ENCODE measurements around the gene CDCA3.

The CDCA3 gene

GRCh38 chr12:6863033-6863432 lies 11.9 kb upstream of the CDCA3 start:
- no peak overlapping the region for H2AFZ ChIP-seq (ENCODE audit: low read length)
- H3K4me3 ChIP-seq (ENCODE audit: low read length in 2 of 2): no peak overlapping the region
- H2BK12ac ChIP-seq (ENCODE audit: low read length): no peak overlapping the region
- no peak overlapping the region for H2BK15ac ChIP-seq (ENCODE audit: low read length)
- H3K4me2 ChIP-seq (ENCODE audit: insufficient read depth, low read length, poor library complexity, severe bottlenecking): no peak overlapping the region
- no peak overlapping the region for H2BK5ac ChIP-seq (ENCODE audit: low read length)
- H4K8ac ChIP-seq (ENCODE audit: low read depth, low read length): no peak overlapping the region
- H3K27ac ChIP-seq (replicated peaks; ENCODE audit: low read length): no peak overlapping the region
- H3K36me3 ChIP-seq (replicated peaks in 1 of 2; ENCODE audit: control insufficient read depth in 2 of 2, insufficient read depth in 2 of 2, low read length in 2 of 2): peaks cover 51 to 82% of the 10 kb centered on the region in 2 donors
- DNase-seq (ENCODE audit: low spot score): no peak
- H3K4me1 ChIP-seq (ENCODE audit: control insufficient read depth in 2 of 2, insufficient read depth in 1 of 2, low read depth in 1 of 2, low read length in 2 of 2): peaks cover 5 to 12% of the 10 kb centered on the region in 2 donors
- H3K79me1 ChIP-seq (ENCODE audit: low read depth, low read length): no peaks in the 10 kb centered on the region
- no peak overlapping the region for H2BK120ac ChIP-seq (ENCODE audit: low read depth, low read length)
- no peaks in the 10 kb centered on the region for H3K27me3 ChIP-seq (ENCODE audit: control insufficient read depth in 3 of 3, insufficient read depth in 3 of 3, low read depth in 1 of 3, low read length in 3 of 3)
- peak overlapping the region; percentile 16 for H3K23ac ChIP-seq (ENCODE audit: low read depth, low read length, poor library complexity)
- H4K91ac ChIP-seq (ENCODE audit: low read depth, low read length, poor library complexity): no peak overlapping the region
- peaks cover 0 to 2% of the 10 kb centered on the region in 2 donors for H3K9me3 ChIP-seq (replicated peaks in 1 of 2; ENCODE audit: control insufficient read depth in 2 of 2, insufficient read depth in 1 of 2, low read depth in 1 of 2, low read length in 2 of 2)
- WGBS, 2 donors (ENCODE audit: extremely low coverage in 2 of 2, insufficient read length in 2 of 2, insufficient replicate concordance in 1 of 2): no CpG with 5 or more reads among the region's 11 CpGs
- H3K18ac ChIP-seq (ENCODE audit: low read length): no peak overlapping the region
- no peak overlapping the region for H2AK5ac ChIP-seq (ENCODE audit: low read depth, low read length)
- H3K9ac ChIP-seq (ENCODE audit: low read depth, low read length, poor library complexity): no peak overlapping the region
- H3K14ac ChIP-seq (ENCODE audit: low read length): no peak overlapping the region
- H3K4ac ChIP-seq (ENCODE audit: low read length): no peak overlapping the region

- Histone ChIP-seq H3K23ac (ENCODE audit: low read depth, low read length, poor library complexity) (no peak overlapping the region), H3K4ac (ENCODE audit: low read length) (no peak overlapping the region), H3K4me2 (ENCODE audit: insufficient read depth, low read length, poor library complexity, severe bottlenecking) (no peak overlapping the region), H2BK120ac (ENCODE audit: low read depth, low read length) (no peak overlapping the region), H4K8ac (ENCODE audit: low read depth, low read length) (no peak overlapping the region), H3K27ac (replicated peaks; ENCODE audit: low read length) (no peak overlapping the region), H2BK5ac (ENCODE audit: low read length) (no peak overlapping the region), H2AFZ (ENCODE audit: low read length) (no peak overlapping the region), H2BK15ac (ENCODE audit: low read length) (no peak overlapping the region), H3K14ac (ENCODE audit: low read length) (no peak overlapping the region), H4K91ac (ENCODE audit: low read depth, low read length, poor library complexity) (no peak overlapping the region), H3K79me1 (ENCODE audit: low read depth, low read length) (no peaks in the 10 kb centered on the region), H2BK12ac (ENCODE audit: low read length) (no peak overlapping the region), H3K36me3 (replicated peaks in 1 of 2; ENCODE audit: control insufficient read depth in 2 of 2, insufficient read depth in 2 of 2, low read length in 2 of 2) (peaks cover 62 to 97% of the 10 kb centered on the region in 2 donors), H2AK5ac (ENCODE audit: low read depth, low read length) (no peak overlapping the region), H3K9me3 (replicated peaks in 1 of 2; ENCODE audit: control insufficient read depth in 2 of 2, insufficient read depth in 1 of 2, low read depth in 1 of 2, low read length in 2 of 2) (peaks cover 0 to 2% of the 10 kb centered on the region in 2 donors), H3K4me3 (ENCODE audit: low read length in 2 of 2) (no peak overlapping the region), H3K27me3 (ENCODE audit: control insufficient read depth in 3 of 3, insufficient read depth in 3 of 3, low read depth in 1 of 3, low read length in 3 of 3) (no peaks in the 10 kb centered on the region), H3K18ac (ENCODE audit: low read length) (no peak overlapping the region), H3K9ac (ENCODE audit: low read depth, low read length, poor library complexity) (no peak overlapping the region), H3K4me1 (ENCODE audit: control insufficient read depth in 2 of 2, insufficient read depth in 1 of 2, low read depth in 1 of 2, low read length in 2 of 2) (peaks cover 0 to 6% of the 10 kb centered on the region in 2 donors)
- DNase-seq (ENCODE audit: low spot score): no peak
- no CpG with 5 or more reads among the region's 9 CpGs for WGBS, 2 donors (ENCODE audit: extremely low coverage in 2 of 2, insufficient read length in 2 of 2, insufficient replicate concordance in 1 of 2)
Measured at GRCh38 chr12:6861391-6861790, 10.3 kb upstream of the CDCA3 start.

GRCh38 chr12:6860942-6861341 lies 9.9 kb upstream of the CDCA3 start:
- no peak overlapping the region for H3K23ac ChIP-seq (ENCODE audit: low read depth, low read length, poor library complexity)
- peaks cover 67 to 97% of the 10 kb centered on the region in 2 donors for H3K36me3 ChIP-seq (replicated peaks in 1 of 2; ENCODE audit: control insufficient read depth in 2 of 2, insufficient read depth in 2 of 2, low read length in 2 of 2)
- H2AFZ ChIP-seq (ENCODE audit: low read length): no peak overlapping the region
- peaks cover 1% of the 10 kb centered on the region for H3K79me1 ChIP-seq (ENCODE audit: low read depth, low read length)
- H3K4me2 ChIP-seq (ENCODE audit: insufficient read depth, low read length, poor library complexity, severe bottlenecking): no peak overlapping the region
- H3K4me3 ChIP-seq (ENCODE audit: low read length in 2 of 2): peak overlapping the region in 1 of 2 donors; percentile 42
- H2BK12ac ChIP-seq (ENCODE audit: low read length): no peak overlapping the region
- H2BK120ac ChIP-seq (ENCODE audit: low read depth, low read length): no peak overlapping the region
- no peak overlapping the region for H3K4ac ChIP-seq (ENCODE audit: low read length)
- no CpG with 5 or more reads among the region's 7 CpGs for WGBS, 2 donors (ENCODE audit: extremely low coverage in 2 of 2, insufficient read length in 2 of 2, insufficient replicate concordance in 1 of 2)
- no peak overlapping the region for H4K8ac ChIP-seq (ENCODE audit: low read depth, low read length)
- peaks cover 0 to 2% of the 10 kb centered on the region in 2 donors for H3K9me3 ChIP-seq (replicated peaks in 1 of 2; ENCODE audit: control insufficient read depth in 2 of 2, insufficient read depth in 1 of 2, low read depth in 1 of 2, low read length in 2 of 2)
- no peak for DNase-seq (ENCODE audit: low spot score)
- H2BK5ac ChIP-seq (ENCODE audit: low read length): no peak overlapping the region
- H3K4me1 ChIP-seq (ENCODE audit: control insufficient read depth in 2 of 2, insufficient read depth in 1 of 2, low read depth in 1 of 2, low read length in 2 of 2): peaks cover 0 to 3% of the 10 kb centered on the region in 2 donors
- H3K27ac ChIP-seq (replicated peaks; ENCODE audit: low read length): no peak overlapping the region
- H3K18ac ChIP-seq (ENCODE audit: low read length): no peak overlapping the region
- H3K27me3 ChIP-seq (ENCODE audit: control insufficient read depth in 3 of 3, insufficient read depth in 3 of 3, low read depth in 1 of 3, low read length in 3 of 3): no peaks in the 10 kb centered on the region
- H4K91ac ChIP-seq (ENCODE audit: low read depth, low read length, poor library complexity): no peak overlapping the region
- H3K9ac ChIP-seq (ENCODE audit: low read depth, low read length, poor library complexity): no peak overlapping the region
- H2BK15ac ChIP-seq (ENCODE audit: low read length): no peak overlapping the region
- no peak overlapping the region for H3K14ac ChIP-seq (ENCODE audit: low read length)
- H2AK5ac ChIP-seq (ENCODE audit: low read depth, low read length): no peak overlapping the region

- peak overlapping the region in 1 of 2 donors; percentile 49 for H3K4me3 ChIP-seq (ENCODE audit: low read length in 2 of 2)
- no peak overlapping the region for H3K23ac ChIP-seq (ENCODE audit: low read depth, low read length, poor library complexity)
- peaks cover 4% of the 10 kb centered on the region for H3K79me1 ChIP-seq (ENCODE audit: low read depth, low read length)
- no peak overlapping the region for H3K27ac ChIP-seq (replicated peaks; ENCODE audit: low read length)
- H2AFZ ChIP-seq (ENCODE audit: low read length): no peak overlapping the region
- H3K36me3 ChIP-seq (replicated peaks in 1 of 2; ENCODE audit: control insufficient read depth in 2 of 2, insufficient read depth in 2 of 2, low read length in 2 of 2): peaks cover 70 to 97% of the 10 kb centered on the region in 2 donors
- H4K91ac ChIP-seq (ENCODE audit: low read depth, low read length, poor library complexity): no peak overlapping the region
- no peak overlapping the region for H3K4ac ChIP-seq (ENCODE audit: low read length)
- no peak overlapping the region for H2AK5ac ChIP-seq (ENCODE audit: low read depth, low read length)
- peaks cover 0 to 2% of the 10 kb centered on the region in 2 donors for H3K9me3 ChIP-seq (replicated peaks in 1 of 2; ENCODE audit: control insufficient read depth in 2 of 2, insufficient read depth in 1 of 2, low read depth in 1 of 2, low read length in 2 of 2)
- no peak for DNase-seq (ENCODE audit: low spot score)
- no peak overlapping the region for H4K8ac ChIP-seq (ENCODE audit: low read depth, low read length)
- H2BK120ac ChIP-seq (ENCODE audit: low read depth, low read length): no peak overlapping the region
- H3K14ac ChIP-seq (ENCODE audit: low read length): no peak overlapping the region
- no peak overlapping the region for H3K9ac ChIP-seq (ENCODE audit: low read depth, low read length, poor library complexity)
- H3K18ac ChIP-seq (ENCODE audit: low read length): no peak overlapping the region
- WGBS, 2 donors (ENCODE audit: extremely low coverage in 2 of 2, insufficient read length in 2 of 2, insufficient replicate concordance in 1 of 2): no CpG with 5 or more reads among the region's 9 CpGs
- no peak overlapping the region for H3K4me2 ChIP-seq (ENCODE audit: insufficient read depth, low read length, poor library complexity, severe bottlenecking)
- H3K4me1 ChIP-seq (ENCODE audit: control insufficient read depth in 2 of 2, insufficient read depth in 1 of 2, low read depth in 1 of 2, low read length in 2 of 2): no peaks in the 10 kb centered on the region
- H2BK12ac ChIP-seq (ENCODE audit: low read length): no peak overlapping the region
- no peak overlapping the region for H2BK15ac ChIP-seq (ENCODE audit: low read length)
- no peak overlapping the region for H2BK5ac ChIP-seq (ENCODE audit: low read length)
- no peaks in the 10 kb centered on the region for H3K27me3 ChIP-seq (ENCODE audit: control insufficient read depth in 3 of 3, insufficient read depth in 3 of 3, low read depth in 1 of 3, low read length in 3 of 3)
Measured at GRCh38 chr12:6860116-6860515, 9.0 kb upstream of the CDCA3 start.

Data from neuronal stem cell (in vitro differentiated cells).